Endothelial cell of umbilical vein (primary cell): ENCODE results near the gene IRF8. TPM values are rescaled to one million over a fixed set of nuclear protein-coding genes. Genes with fewer than 3 reads are reported as not detected.

Experiments used
- BruUV-seq: library from RNA; stranded (reverse); fragments of 400-500 nt; replicated peaks from 2 replicates; lab custom pipeline; 2021; lab: Mats Ljungman, UMichigan
- CTCF ChIA-PET: fragments of 300-600, 350-600 bp; sonication (Branson Sonifier 250); formaldehyde crosslinking; loops from one replicate; lab custom pipeline; 2021; ENCODE audit warnings: antibody characterized with exemption, inconsistent platforms; lab: Charles Lee
- POLR2A ChIA-PET: fragments of 300-600, 350-600 bp; sonication (Branson Sonifier 250); formaldehyde crosslinking; loops from one replicate; lab custom pipeline; 2021; ENCODE audit warnings: antibody characterized with exemption, inconsistent platforms; lab: Charles Lee
- DNase-seq: peaks from one replicate; pipeline ENCODE4 v3.0.0-alpha.2; 2011; ENCODE audit warnings: low read depth, low spot score
- FAIRE-seq: peaks from 2 replicates; lab custom pipeline; 2011; peaks lifted over from hg19 to GRCh38; lab: Jason Lieb, UNC
- H2AFZ ChIP-seq: 2 replicates; pipeline ENCODE4 v1.6.0; 2012; ENCODE audit warnings: low read depth, low read length, control low read depth, inconsistent platforms
- H3K27ac ChIP-seq: 2 replicates; pipeline ENCODE4 v1.5.1; 2011; ENCODE audit warnings: low read depth, mild to moderate bottlenecking, control low read depth, low read length, moderate library complexity; ENCODE audit not compliant: insufficient read depth
- H3K27me3 ChIP-seq, 2 experiments: 2 replicates each; pipeline versions ENCODE4 v1.6.0 to v1.6.1; 2011; ENCODE audit warnings: low read length in 2 of 2, mixed read lengths in 1 of 2; ENCODE audit not compliant: control insufficient read depth in 2 of 2, insufficient read depth in 2 of 2
- H3K36me3 ChIP-seq, 2 experiments: 2 replicates in 1 of 2; 3 replicates in 1 of 2; pipeline ENCODE4 v1.5.1; 2011; ENCODE audit warnings: low read length in 2 of 2, mild to moderate bottlenecking in 1 of 2, moderate library complexity in 1 of 2; ENCODE audit not compliant: control insufficient read depth in 2 of 2, insufficient read depth in 2 of 2; ENCODE audit errors: extremely low read depth in 1 of 2
- H3K4me1 ChIP-seq: 3 replicates; pipeline ENCODE4 v1.5.1; 2011; ENCODE audit warnings: mild to moderate bottlenecking, low read length; ENCODE audit not compliant: control insufficient read depth, insufficient read depth; ENCODE audit errors: extremely low read depth
- H3K4me2 ChIP-seq: 2 replicates; pipeline ENCODE4 v1.6.1; 2011; ENCODE audit warnings: low read length, control low read depth, mixed read lengths; ENCODE audit not compliant: insufficient read depth
- H3K4me3 ChIP-seq, 3 experiments: fragments of 200-600 bp in 1 of 3; sonication (generic), shearing (Covaris generic) in 1 of 3; replicated peaks in 1 of 3; 2 replicates each; pipeline ENCODE4 v1.5.1; 2011 to 2016; ENCODE audit warnings: control low read depth in 3 of 3, low read length in 3 of 3, mild to moderate bottlenecking in 2 of 3, inconsistent platforms in 1 of 3, low read depth in 1 of 3, moderate library complexity in 1 of 3; ENCODE audit not compliant: insufficient read depth in 1 of 3
- H3K79me2 ChIP-seq: 2 replicates; pipeline ENCODE4 v1.6.0; 2012; ENCODE audit warnings: low read length, inconsistent platforms; ENCODE audit not compliant: control insufficient read depth, insufficient read depth
- H3K9ac ChIP-seq: replicated peaks from 2 replicates; pipeline ENCODE3; 2011; ENCODE audit warnings: low read length, control low read depth; ENCODE audit not compliant: insufficient read depth; ENCODE audit errors: extremely low read depth
- H3K9me1 ChIP-seq: replicated peaks from 3 replicates; pipeline ENCODE4 v1.6.0; 2011; ENCODE audit warnings: mild to moderate bottlenecking, low read length; ENCODE audit not compliant: control insufficient read depth, insufficient read depth; ENCODE audit errors: extremely low read depth
- H3K9me3 ChIP-seq: replicated peaks from 2 replicates; pipeline ENCODE4 v1.5.1; 2012; ENCODE audit warnings: low read length, inconsistent platforms; ENCODE audit not compliant: control insufficient read depth, insufficient read depth
- H4K20me1 ChIP-seq: replicated peaks from 2 replicates; pipeline ENCODE3; 2011; ENCODE audit warnings: mild to moderate bottlenecking, low read length; ENCODE audit not compliant: control insufficient read depth, insufficient read depth; ENCODE audit errors: extremely low read depth
- EZH2 ChIP-seq: IDR thresholded peaks from 2 replicates; pipeline ENCODE4 v1.6.1; 2012; ENCODE audit warnings: borderline replicate concordance, low read depth, mild to moderate bottlenecking, moderate library complexity, low read length, inconsistent platforms; ENCODE audit not compliant: severe bottlenecking
- FOS ChIP-seq: IDR thresholded peaks from 2 replicates; pipeline ENCODE4 v1.6.1; 2011; ENCODE audit warnings: mild to moderate bottlenecking, low read length, moderate library complexity, borderline replicate concordance; ENCODE audit not compliant: insufficient read depth
- GATA2 ChIP-seq: IDR thresholded peaks from 2 replicates; pipeline ENCODE4 v1.7.0; 2011; ENCODE audit warnings: low read depth, mild to moderate bottlenecking, moderate library complexity, mixed read lengths, low read length; ENCODE audit not compliant: insufficient read length, insufficient read depth
- JUN ChIP-seq: IDR thresholded peaks from 2 replicates; pipeline ENCODE4 v1.6.1; 2011; ENCODE audit warnings: borderline replicate concordance, low read depth; ENCODE audit not compliant: insufficient read length, insufficient read depth
- MYC ChIP-seq: IDR thresholded peaks from one replicate; pipeline ENCODE4 v1.6.1; 2011; ENCODE audit warnings: mild to moderate bottlenecking, low read depth, low read length
- POLR2A ChIP-seq: IDR thresholded peaks from 2 replicates; pipeline ENCODE4 v1.6.1; 2012; ENCODE audit warnings: low read depth, mild to moderate bottlenecking, control low read depth, low read length
- POLR2AphosphoS5 ChIP-seq: IDR thresholded peaks from 2 replicates; pipeline ENCODE4 v1.6.1; 2012; ENCODE audit warnings: low read depth, mild to moderate bottlenecking, control low read depth, low read length, moderate library complexity; ENCODE audit not compliant: insufficient read depth
- dilution Hi-C: fragments of 300-500 bp; cut with MboI; formaldehyde crosslinking; loops from one replicate; pipeline ENCODE4 v1.15.0; 2019; ENCODE audit warnings: low sequenced_read_pairs; ENCODE audit not compliant: extremely low pct_ligation_motif_present
- intact Hi-C: fragments of 100-400 bp; cut with micrococcal nuclease; formaldehyde crosslinking; loops from one replicate; pipeline ENCODE4 v1.10.0; 2022
- polyA plus RNA-seq, 4 experiments: library from polyadenylated mRNA; depleted of rRNA in 3 of 4; stranded (reverse) in 3 of 4; unstranded in 1 of 4; fragments of >200 nt; gene quantifications; 2 replicates each; pipeline versions ENCODE4 v1.2.1 to v1.2.3, GENCODE V29; 2011 to 2012; ENCODE audit warnings: missing spikeins in 1 of 4
- total RNA-seq: library from RNA; stranded (reverse); gene quantifications from 2 replicates; pipeline ENCODE4 v1.2.3, GENCODE V29; 2021
- TF ChIP-seq, protein P1 (sequence below), 2 donors: IDR thresholded peaks; 1 replicate in 1 of 2; 2 replicates in 1 of 2; pipeline ENCODE4 v1.5.1; 2011; ENCODE audit warnings: low read length in 2 of 2, mild to moderate bottlenecking in 2 of 2, moderate library complexity in 2 of 2, control low read depth in 1 of 2, inconsistent platforms in 1 of 2, low read depth in 1 of 2; ENCODE audit not compliant: insufficient read depth in 1 of 2; ENCODE audit errors: extremely low read depth in 1 of 2
- TF ChIP-seq, protein P2 (sequence below): IDR thresholded peaks from 2 replicates; pipeline ENCODE4 v1.6.1; 2011; ENCODE audit not compliant: insufficient read depth, insufficient read length

The IRF8 gene
- total and polyA plus RNA-seq, 2 donors (not counting 3 experiments of a cell fraction or from before 2014, with no cell fraction given): not detected

DNA sequence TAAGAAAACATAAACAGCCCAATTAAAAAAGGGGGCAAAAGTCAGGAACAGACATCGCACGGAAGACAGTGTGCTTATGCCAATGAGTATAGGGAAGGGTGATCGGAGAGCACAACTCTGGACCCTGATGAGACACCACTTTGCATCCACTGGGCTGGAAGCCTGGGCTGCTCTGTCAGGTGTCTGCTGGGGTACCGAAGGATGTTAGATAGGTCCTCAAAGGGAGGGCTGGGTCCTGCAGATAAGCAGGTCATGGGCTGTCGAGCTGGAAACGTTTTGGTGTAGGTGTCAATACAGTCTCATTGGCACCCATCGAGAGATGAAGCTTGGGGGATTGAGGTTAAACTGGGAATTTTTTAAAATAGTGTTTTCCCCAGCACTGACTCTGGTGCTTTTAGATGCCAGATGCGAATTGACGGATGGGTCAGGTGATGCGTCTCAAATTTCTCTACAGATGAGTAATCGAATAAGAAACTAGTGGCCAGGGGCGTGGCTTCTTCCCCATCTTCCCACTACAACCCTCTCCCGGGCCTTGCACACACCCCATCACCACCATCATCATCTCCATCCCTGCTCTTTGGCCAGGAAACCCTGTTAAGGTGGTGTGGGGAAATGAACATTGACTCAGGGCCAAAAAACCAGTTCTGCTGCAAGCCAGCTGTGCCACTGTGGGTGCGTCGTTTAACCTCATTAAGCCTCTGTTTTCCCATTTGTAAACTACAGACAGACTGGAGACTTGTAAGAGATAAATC lies 47.8 kb upstream of the IRF8 start:
- BruUV-seq: no TSS peak
- no peaks in the 10 kb centered on the region for H3K36me3 ChIP-seq
- H3K27me3 ChIP-seq: peaks cover 0 to 2% of the 10 kb centered on the region in 2 experiments
- intact Hi-C loops: no loop called here
- DNase-seq: no peak
- H4K20me1 ChIP-seq: no peaks in the 10 kb centered on the region
- no peaks in the 10 kb centered on the region for H3K9me3 ChIP-seq
- ChIA-PET POLR2A (no interaction called here), CTCF (no interaction called here)
- H3K9me1 ChIP-seq: no peaks in the 10 kb centered on the region
- FAIRE-seq: no peak
- H3K4me1 ChIP-seq: no peaks in the 10 kb centered on the region
- TF ChIP-seq POLR2AphosphoS5: no peak
- no peak for TF ChIP-seq FOS
- TF ChIP-seq POLR2A: no peak
- no peak for TF ChIP-seq MYC
- no peak for TF ChIP-seq GATA2
- TF ChIP-seq, protein P1, sequence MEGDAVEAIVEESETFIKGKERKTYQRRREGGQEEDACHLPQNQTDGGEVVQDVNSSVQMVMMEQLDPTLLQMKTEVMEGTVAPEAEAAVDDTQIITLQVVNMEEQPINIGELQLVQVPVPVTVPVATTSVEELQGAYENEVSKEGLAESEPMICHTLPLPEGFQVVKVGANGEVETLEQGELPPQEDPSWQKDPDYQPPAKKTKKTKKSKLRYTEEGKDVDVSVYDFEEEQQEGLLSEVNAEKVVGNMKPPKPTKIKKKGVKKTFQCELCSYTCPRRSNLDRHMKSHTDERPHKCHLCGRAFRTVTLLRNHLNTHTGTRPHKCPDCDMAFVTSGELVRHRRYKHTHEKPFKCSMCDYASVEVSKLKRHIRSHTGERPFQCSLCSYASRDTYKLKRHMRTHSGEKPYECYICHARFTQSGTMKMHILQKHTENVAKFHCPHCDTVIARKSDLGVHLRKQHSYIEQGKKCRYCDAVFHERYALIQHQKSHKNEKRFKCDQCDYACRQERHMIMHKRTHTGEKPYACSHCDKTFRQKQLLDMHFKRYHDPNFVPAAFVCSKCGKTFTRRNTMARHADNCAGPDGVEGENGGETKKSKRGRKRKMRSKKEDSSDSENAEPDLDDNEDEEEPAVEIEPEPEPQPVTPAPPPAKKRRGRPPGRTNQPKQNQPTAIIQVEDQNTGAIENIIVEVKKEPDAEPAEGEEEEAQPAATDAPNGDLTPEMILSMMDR (IDR thresholded peaks at IDR 0.05; ENCODE audit: extremely low read depth in 1 of 2, insufficient read depth in 1 of 2, low read depth in 1 of 2, low read length in 2 of 2): no peak
- no peak for TF ChIP-seq EZH2
- no peak for TF ChIP-seq JUN
- TF ChIP-seq, protein P2, sequence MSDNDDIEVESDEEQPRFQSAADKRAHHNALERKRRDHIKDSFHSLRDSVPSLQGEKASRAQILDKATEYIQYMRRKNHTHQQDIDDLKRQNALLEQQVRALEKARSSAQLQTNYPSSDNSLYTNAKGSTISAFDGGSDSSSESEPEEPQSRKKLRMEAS: no peak
- no peak overlapping the region for H2AFZ ChIP-seq
- no peak overlapping the region for H3K4me3 ChIP-seq
- no peaks in the 10 kb centered on the region for H3K79me2 ChIP-seq
- no peak overlapping the region for H3K9ac ChIP-seq
- H3K4me2 ChIP-seq: no peak overlapping the region
- dilution Hi-C loops: no loop called here
- no peak overlapping the region for H3K27ac ChIP-seq
